Muscle of leg (tissue), 11 donors: ENCODE results near the gene RAD51B. TPM values are rescaled to one million over a fixed set of nuclear protein-coding genes. Genes with fewer than 3 reads are reported as not detected.
A peak's percentile ranks its signal among the peaks of the same experiment; 100 is the strongest.

Source experiments
- DNase-seq: peaks from one replicate; pipeline ENCODE4 v3.0.0; 2013
- H3K27ac ChIP-seq: one replicate; pipeline ENCODE4 v1.5.1; 2013; ENCODE audit warnings: mild to moderate bottlenecking, low read length, control low read depth
- H3K27me3 ChIP-seq: one replicate; pipeline ENCODE4 v1.6.1; 2013; ENCODE audit warnings: low read length; ENCODE audit not compliant: control insufficient read depth, insufficient read depth
- H3K36me3 ChIP-seq: one replicate; pipeline ENCODE4 v1.6.1; 2013; ENCODE audit warnings: low read length; ENCODE audit not compliant: control insufficient read depth, insufficient read depth
- H3K4me1 ChIP-seq: one replicate; pipeline ENCODE4 v1.6.1; 2013; ENCODE audit warnings: low read length; ENCODE audit not compliant: control insufficient read depth, insufficient read depth
- H3K4me3 ChIP-seq: one replicate; pipeline ENCODE4 v1.5.1; 2013; ENCODE audit warnings: low read length, control low read depth
- H3K9me3 ChIP-seq: replicated peaks from 2 replicates; pipeline ENCODE4 v1.6.1; 2013; ENCODE audit warnings: low read depth, low read length; ENCODE audit not compliant: control insufficient read depth
- WGBS: methylation state at CpG from one replicate; pipeline ENCODE4 v1.1.5; 2013; ENCODE audit warnings: missing lambda C conversion rate; ENCODE audit not compliant: insufficient coverage; 5-methylcytosine and 5-hydroxymethylcytosine counted together
- polyA plus RNA-seq, 8 donors: library from polyadenylated mRNA; unstranded; fragments of 120-200 nt; gene quantifications; one replicate each; pipeline versions ENCODE4 v1.2.1 to v1.2.3, GENCODE V29; 2013; ENCODE audit warnings: inconsistent platforms in 1 of 8, low replicate concordance in 1 of 8; ENCODE audit not compliant: insufficient read length in 8 of 8, insufficient read depth in 1 of 8
- total RNA-seq: library from RNA; stranded (reverse); fragments of 120-200 nt; gene quantifications from one replicate; pipeline ENCODE4 v1.2.4, GENCODE V29; 2013

Gene RAD51B
- total and polyA plus RNA-seq, 9 donors, result 6.0 to 16.5 (median 7.2) TPM

DNA sequence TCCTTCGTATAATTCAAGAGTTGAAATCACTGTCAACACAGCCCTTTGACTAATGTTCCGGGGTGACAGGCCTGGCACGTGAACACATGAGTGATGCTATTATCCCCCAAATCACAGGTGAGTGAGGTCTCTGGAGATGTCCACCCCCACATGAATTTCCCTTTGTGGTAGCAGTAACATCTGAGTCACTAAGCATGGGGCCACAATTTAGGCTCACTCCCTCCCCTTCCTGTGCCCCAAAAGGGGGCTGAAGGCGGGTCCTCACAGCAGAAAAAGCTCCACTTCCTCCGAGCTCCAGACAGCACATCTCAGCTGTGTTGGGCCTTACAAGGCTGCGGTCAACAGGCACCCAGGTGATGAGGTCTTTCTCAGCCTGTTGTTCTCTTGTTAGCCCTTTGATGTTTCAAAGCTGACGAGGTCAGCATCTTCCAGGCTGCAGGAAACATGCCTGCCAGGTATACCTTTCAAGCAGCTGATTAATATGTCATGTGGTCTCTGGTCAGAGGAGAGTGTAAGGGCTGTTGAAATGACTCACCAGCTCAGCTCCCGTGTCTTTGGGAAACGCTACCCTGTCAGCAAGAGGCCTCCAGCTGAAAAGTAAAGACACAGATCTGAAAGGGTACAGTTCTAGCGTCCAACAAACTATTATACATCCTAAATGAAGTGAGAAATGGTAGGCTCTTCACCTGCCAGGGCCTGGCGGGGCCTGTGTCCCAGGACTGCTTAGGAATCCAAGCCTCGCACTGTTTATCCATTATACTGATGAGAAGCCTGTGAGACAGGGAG is 866.0 kb downstream of the RAD51B start:
- WGBS, result 54% methylated on average over 6 of the region's 12 CpGs
- H3K27ac ChIP-seq, result peak overlapping the region; percentile 48
- no peak overlapping the region for H3K4me3 ChIP-seq
- H3K4me1 ChIP-seq, result peaks cover 77% of the 10 kb centered on the region
- no peaks in the 10 kb centered on the region for H3K27me3 ChIP-seq
- DNase-seq, result peak; percentile 88
- H3K9me3 ChIP-seq, result no peaks in the 10 kb centered on the region
- H3K36me3 ChIP-seq, result no peaks in the 10 kb centered on the region

DNA sequence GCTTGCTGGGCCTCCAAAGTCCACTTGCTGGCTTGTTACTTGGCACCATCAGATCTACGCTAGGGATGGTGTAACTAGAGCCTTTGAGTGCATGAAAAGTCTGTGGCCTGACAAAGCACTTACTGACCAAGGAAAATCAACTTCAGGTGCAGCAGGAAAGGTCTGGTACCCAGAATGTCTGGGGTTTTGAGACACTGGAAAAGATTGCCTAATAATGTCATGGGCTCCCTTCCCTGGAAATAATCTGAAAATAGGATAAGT is 866.6 kb downstream of the RAD51B start:
- no peak for DNase-seq
- H3K27ac ChIP-seq, result peak overlapping the region; percentile 4
- H3K9me3 ChIP-seq, result no peaks in the 10 kb centered on the region
- no peaks in the 10 kb centered on the region for H3K27me3 ChIP-seq
- 70% methylated on average over 1 of the region's 1 CpG for WGBS
- peaks cover 75% of the 10 kb centered on the region for H3K4me1 ChIP-seq
- no peak overlapping the region for H3K4me3 ChIP-seq
- no peaks in the 10 kb centered on the region for H3K36me3 ChIP-seq

DNA sequence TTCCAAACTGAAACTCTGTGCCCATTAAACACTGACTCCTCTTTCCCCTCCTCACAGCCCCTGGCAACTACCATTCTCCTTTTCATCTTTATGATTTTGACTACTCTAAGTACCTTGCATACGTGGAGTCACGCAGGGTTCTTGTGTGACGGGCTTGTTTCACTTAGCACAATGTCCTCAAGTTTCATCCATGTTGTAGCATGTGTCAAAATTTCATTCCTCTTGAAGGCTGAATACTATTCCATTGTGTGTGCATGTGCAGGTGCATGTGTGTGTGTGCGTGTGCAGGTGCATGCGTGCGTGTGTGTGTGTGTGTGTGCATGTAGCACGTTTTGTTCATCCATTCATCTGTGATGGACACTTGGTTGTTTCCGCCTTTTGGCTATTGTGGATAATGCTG is 867.1 kb downstream of the RAD51B start:
- no peak for DNase-seq
- no peak overlapping the region for H3K27ac ChIP-seq
- no peaks in the 10 kb centered on the region for H3K9me3 ChIP-seq
- WGBS, result no CpG with 5 or more reads among the region's 8 CpGs
- H3K27me3 ChIP-seq, result no peaks in the 10 kb centered on the region
- H3K4me1 ChIP-seq, result peaks cover 73% of the 10 kb centered on the region
- no peak overlapping the region for H3K4me3 ChIP-seq
- H3K36me3 ChIP-seq, result no peaks in the 10 kb centered on the region

DNA sequence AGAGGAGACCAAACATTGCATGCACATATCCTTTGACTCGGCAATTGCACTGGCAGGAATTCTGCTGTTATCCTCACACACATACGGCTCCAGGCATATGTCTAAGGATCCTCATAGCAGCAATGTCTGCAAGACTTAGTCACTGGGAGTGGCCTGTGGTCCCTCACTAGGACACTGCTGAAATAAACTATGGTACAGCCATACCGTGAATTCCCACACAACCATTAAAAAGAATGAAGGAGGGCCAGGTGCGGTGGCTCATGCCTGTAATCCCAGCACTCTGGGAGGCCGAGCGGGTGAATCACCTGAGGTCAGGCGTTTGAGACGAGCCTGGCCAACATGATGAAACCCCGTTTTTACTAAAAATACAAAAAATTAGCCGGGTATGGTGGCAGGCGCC is 868.2 kb downstream of the RAD51B start:
- no peak overlapping the region for H3K4me3 ChIP-seq
- H3K27ac ChIP-seq, result peak overlapping the region; percentile 14
- DNase-seq, result peak; percentile 47
- no peaks in the 10 kb centered on the region for H3K36me3 ChIP-seq
- WGBS, result 57% methylated on average over 7 of the region's 11 CpGs
- peaks cover 63% of the 10 kb centered on the region for H3K4me1 ChIP-seq
- no peaks in the 10 kb centered on the region for H3K27me3 ChIP-seq
- H3K9me3 ChIP-seq, result no peaks in the 10 kb centered on the region

DNA sequence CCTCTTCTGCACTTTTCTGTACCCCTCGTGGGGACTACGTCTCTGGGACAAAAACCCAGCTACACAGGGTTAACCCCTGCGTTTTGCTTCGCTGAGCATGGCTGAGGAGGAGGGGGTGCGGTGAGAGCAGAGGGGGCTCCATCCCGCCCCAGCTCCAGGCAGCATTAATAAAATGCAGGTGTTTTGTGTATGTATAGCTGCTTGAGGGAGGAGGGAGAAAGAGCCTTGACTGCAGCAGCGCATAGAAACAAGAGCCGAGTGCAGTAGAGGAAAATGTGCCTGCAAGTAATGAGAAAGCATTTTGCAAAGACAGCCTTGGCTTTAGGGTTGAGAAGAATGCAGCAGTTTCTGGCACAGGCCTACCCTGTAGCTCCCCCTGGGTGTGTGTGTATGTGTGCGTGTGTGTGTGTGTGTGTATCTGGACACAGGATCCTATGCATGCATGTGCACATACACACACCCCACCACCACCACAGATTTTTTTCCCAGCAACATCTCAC is 869.3 kb downstream of the RAD51B start:
- H3K4me3 ChIP-seq, result no peak overlapping the region
- DNase-seq, result peak; percentile 95
- WGBS, result 16% methylated on average over 7 of the region's 9 CpGs
- H3K27ac ChIP-seq, result peak overlapping the region; percentile 78
- peaks cover 62% of the 10 kb centered on the region for H3K4me1 ChIP-seq
- no peaks in the 10 kb centered on the region for H3K36me3 ChIP-seq
- H3K9me3 ChIP-seq, result no peaks in the 10 kb centered on the region
- H3K27me3 ChIP-seq, result no peaks in the 10 kb centered on the region

DNA sequence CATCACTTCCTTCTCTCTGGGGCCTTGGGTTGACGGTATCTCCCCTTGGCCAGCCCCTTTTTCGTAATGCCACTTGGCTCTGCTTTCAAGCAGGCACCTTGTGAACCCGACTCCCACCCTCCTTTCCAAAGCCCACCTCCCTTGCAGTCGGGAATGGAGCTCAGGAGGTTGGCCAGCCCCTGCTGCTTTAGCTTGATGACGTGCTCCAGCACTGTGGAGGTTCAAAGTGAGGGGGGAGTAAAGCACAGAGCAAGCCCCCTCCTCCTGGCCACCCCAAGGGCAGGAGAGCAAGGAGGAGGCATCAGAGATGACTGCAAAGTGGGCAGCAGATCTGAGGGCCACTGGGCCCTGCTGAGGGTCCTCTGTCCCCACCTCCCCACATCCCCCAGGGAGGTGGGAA is 869.9 kb downstream of the RAD51B start:
- DNase-seq, result no peak
- Histone ChIP-seq H3K9me3 (no peaks in the 10 kb centered on the region), H3K27me3 (no peaks in the 10 kb centered on the region), H3K4me1 (peaks cover 59% of the 10 kb centered on the region), H3K27ac (peak overlapping the region; percentile 78), H3K4me3 (no peak overlapping the region), H3K36me3 (no peaks in the 10 kb centered on the region)
- 15% methylated on average over 3 of the region's 5 CpGs for WGBS

DNA sequence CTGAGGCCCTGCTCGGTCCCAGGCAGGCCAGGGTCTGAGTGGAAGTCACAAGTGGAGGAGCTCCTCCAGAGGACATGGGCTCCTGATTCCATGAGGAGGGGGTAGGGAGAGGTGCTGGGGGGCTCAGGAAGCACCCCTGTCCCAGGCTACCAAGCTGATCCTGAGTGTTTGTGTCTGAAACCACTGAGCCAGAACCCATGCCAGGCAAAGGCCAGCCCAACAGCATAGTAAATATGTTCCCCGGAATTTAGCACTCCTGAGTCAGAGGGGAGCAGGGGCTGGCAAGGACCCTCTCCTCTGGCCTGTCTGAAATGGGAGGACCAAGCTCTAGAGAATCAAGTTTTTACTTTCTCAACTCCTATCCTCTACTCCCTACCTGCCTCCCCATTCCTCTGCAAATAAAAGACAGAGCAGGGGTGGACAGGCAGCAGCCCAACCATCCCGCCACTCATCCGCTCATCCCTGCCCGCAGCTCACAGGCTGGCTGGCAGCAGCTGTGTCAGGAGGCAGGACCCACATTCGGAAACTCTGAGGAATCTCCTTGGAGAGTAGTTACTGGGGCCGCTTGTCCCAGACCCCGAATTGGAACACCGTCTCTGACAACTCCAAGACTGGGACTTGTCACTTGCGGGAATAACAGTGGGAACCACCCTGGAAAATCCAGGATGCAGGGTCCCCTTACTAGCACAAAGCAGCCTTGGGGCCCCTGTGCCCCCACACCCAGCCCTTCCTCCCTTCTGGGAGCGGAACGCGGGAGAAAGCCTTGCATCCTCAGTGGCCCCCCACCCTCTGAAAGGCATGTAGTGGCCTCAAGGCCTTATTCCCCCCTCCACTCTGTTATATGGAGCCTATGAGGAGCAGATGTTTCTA is 870.7 kb downstream of the RAD51B start:
- H3K9me3 ChIP-seq, result no peaks in the 10 kb centered on the region
- no peak overlapping the region for H3K4me3 ChIP-seq
- H3K36me3 ChIP-seq, result no peaks in the 10 kb centered on the region
- WGBS, result 64% methylated on average over 10 of the region's 13 CpGs
- no peaks in the 10 kb centered on the region for H3K27me3 ChIP-seq
- DNase-seq, result peak; percentile 46
- peaks cover 60% of the 10 kb centered on the region for H3K4me1 ChIP-seq
- H3K27ac ChIP-seq, result no peak overlapping the region

DNA sequence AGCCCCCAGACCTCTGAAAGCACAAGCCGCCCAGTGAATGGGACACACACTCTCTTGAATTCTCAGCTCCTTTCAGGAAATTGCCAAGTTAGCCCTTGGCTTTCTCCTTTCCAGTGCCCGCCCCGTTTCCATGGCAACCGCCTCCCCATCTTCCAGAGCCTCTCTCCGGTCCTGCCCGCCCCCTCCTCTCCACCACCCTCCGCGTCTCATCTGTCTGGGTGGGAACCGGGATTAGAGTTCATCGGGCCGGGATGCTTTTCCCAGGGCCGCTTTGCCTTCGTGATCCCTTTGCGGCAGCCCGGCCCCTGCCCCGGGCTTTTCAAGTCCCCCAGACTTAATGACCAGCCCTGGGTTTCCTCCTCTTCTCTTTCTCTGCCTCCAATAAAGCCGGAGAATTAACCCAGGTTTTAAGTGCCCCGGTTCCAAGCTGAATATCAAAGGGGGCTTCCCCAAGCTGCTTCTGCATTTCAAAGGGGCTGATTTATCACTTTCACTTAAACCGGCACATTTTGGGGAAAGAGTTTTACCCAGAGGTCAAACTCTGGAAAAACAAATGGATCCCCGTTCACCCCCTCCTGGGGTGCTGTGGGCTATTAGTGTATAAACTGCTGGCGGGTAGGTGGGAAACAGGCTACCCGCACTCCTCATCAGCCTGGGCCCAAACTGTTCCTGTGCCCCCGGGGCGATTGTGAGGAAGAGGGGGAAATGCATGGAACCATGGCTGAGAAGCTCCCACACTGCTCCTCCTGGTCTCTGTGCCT is 871.6 kb downstream of the RAD51B start:
- 54% methylated on average over 19 of the region's 24 CpGs for WGBS
- H3K27ac ChIP-seq, result no peak overlapping the region

DNA sequence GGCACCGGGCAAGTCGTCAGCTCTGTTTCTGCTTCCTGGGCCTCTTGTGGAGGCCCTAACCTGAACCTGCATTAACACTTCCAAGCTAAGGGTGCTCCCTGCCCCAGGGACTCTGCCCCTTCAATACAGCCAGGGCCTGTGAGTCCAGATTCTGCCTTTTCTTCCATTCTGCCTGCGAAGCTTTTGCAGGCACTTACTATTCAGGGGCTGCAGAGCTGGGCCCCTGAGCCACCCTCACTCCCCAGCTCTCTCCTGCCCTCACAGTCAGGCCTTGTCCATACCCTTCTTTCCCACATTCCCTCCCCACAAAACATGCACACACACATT is 872.2 kb downstream of the RAD51B start:
- Histone ChIP-seq H3K4me3 (no peak overlapping the region), H3K36me3 (no peaks in the 10 kb centered on the region), H3K27ac (no peak overlapping the region), H3K4me1 (peaks cover 52% of the 10 kb centered on the region), H3K27me3 (no peaks in the 10 kb centered on the region), H3K9me3 (no peaks in the 10 kb centered on the region)
- DNase-seq, result no peak
- 79% methylated on average over 3 of the region's 3 CpGs for WGBS

More for the DNA sequence above, 871.6 kb downstream of the RAD51B start:
- Histone ChIP-seq H3K9me3 (no peaks in the 10 kb centered on the region), H3K4me3 (no peak overlapping the region), H3K4me1 (peaks cover 52% of the 10 kb centered on the region), H3K36me3 (no peaks in the 10 kb centered on the region), H3K27me3 (no peaks in the 10 kb centered on the region)
- DNase-seq, result no peak

DNA sequence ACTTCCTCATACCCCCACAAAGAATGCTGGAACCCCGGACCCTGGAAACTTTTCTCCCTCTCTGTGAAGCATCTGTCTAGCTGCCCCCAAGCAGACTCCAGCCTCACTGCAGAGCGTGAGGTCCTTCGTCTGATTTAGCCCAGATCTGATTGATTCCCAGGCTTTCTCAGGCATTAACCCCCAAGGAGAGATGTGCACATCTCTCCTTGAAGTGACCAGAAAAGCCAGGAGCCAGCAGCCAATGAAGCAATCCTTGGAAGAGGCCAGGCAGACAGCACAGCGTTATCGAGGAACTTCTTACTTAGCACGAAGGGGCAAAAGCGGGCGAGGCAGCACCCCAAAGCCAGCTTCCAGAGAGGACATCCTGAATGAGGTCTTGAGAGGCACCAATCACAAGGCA is 872.6 kb downstream of the RAD51B start:
- Histone ChIP-seq H3K9me3 (no peaks in the 10 kb centered on the region), H3K4me1 (peaks cover 52% of the 10 kb centered on the region), H3K27me3 (no peaks in the 10 kb centered on the region), H3K27ac (no peak overlapping the region), H3K36me3 (no peaks in the 10 kb centered on the region), H3K4me3 (no peak overlapping the region)
- no peak for DNase-seq
- 59% methylated on average over 8 of the region's 8 CpGs for WGBS
